ENCODE results near the gene MPO. TPM values are rescaled to one million over a fixed set of nuclear protein-coding genes. Genes with fewer than 3 reads are reported as not detected.

The MPO gene
- total and polyA plus RNA-seq, 2 donors (not counting 3 experiments of a cell fraction or from before 2014, with no cell fraction given): not detected

GRCh38 chr17:58279016-58279711, 1.6 kb downstream of the MPO start:
- intact Hi-C loops (cut with micrococcal nuclease) (no loop called here), dilution Hi-C loops (cut with MboI; ENCODE audit: extremely low pct_ligation_motif_present, low sequenced_read_pairs) (no loop called here)
- TF ChIP-seq JUN (IDR thresholded peaks at IDR 0.05; ENCODE audit: borderline replicate concordance, insufficient read depth, insufficient read length, low read depth) (no peak), POLR2A (IDR thresholded peaks at IDR 0.05; ENCODE audit: low read depth, low read length) (no peak), GATA2 (IDR thresholded peaks at IDR 0.05; ENCODE audit: insufficient read depth, insufficient read length, low read depth, low read length) (no peak), CTCF (IDR thresholded peaks at IDR 0.05; ENCODE audit: extremely low read depth in 1 of 2, insufficient read depth in 1 of 2, low read depth in 1 of 2, low read length in 2 of 2) (no peak), MYC (IDR thresholded peaks at IDR 0.05; ENCODE audit: low read depth, low read length) (no peak), EZH2 (IDR thresholded peaks at IDR 0.05; ENCODE audit: borderline replicate concordance, low read depth, low read length, severe bottlenecking) (no peak), POLR2AphosphoS5 (IDR thresholded peaks at IDR 0.05; ENCODE audit: insufficient read depth, low read depth, low read length) (no peak), FOS (IDR thresholded peaks at IDR 0.05; ENCODE audit: borderline replicate concordance, insufficient read depth, low read length) (no peak), MAX (IDR thresholded peaks at IDR 0.05; ENCODE audit: insufficient read depth, insufficient read length) (no peak)
- no peaks in the 10 kb centered on the region for H3K9me3 ChIP-seq (replicated peaks; ENCODE audit: control insufficient read depth, insufficient read depth, low read length)
- ChIA-PET CTCF (no interaction called here), POLR2A (no interaction called here)
- no peak overlapping the region for H3K4me2 ChIP-seq (ENCODE audit: insufficient read depth, low read length)
- no TSS peak for BruUV-seq (replicated peaks)
- no peaks in the 10 kb centered on the region for H3K36me3 ChIP-seq (ENCODE audit: control insufficient read depth in 2 of 2, extremely low read depth in 1 of 2, insufficient read depth in 2 of 2, low read length in 2 of 2)
- no peak overlapping the region for H2AFZ ChIP-seq (ENCODE audit: low read depth, low read length)
- no peak overlapping the region for H3K4me3 ChIP-seq (replicated peaks in 1 of 3; ENCODE audit: insufficient read depth in 1 of 3, low read depth in 1 of 3, low read length in 3 of 3)
- no peaks in the 10 kb centered on the region for H4K20me1 ChIP-seq (replicated peaks; ENCODE audit: control insufficient read depth, extremely low read depth, insufficient read depth, low read length)
- H3K79me2 ChIP-seq (ENCODE audit: control insufficient read depth, insufficient read depth, low read length): no peaks in the 10 kb centered on the region
- no peaks in the 10 kb centered on the region for H3K4me1 ChIP-seq (ENCODE audit: control insufficient read depth, extremely low read depth, insufficient read depth, low read length)
- H3K9ac ChIP-seq (replicated peaks; ENCODE audit: extremely low read depth, insufficient read depth, low read length): no peak overlapping the region
- peaks cover 2 to 8% of the 10 kb centered on the region in 2 experiments for H3K27me3 ChIP-seq (ENCODE audit: control insufficient read depth in 2 of 2, insufficient read depth in 2 of 2, low read length in 2 of 2)
- no peaks in the 10 kb centered on the region for H3K9me1 ChIP-seq (replicated peaks; ENCODE audit: control insufficient read depth, extremely low read depth, insufficient read depth, low read length)
- FAIRE-seq: no peak
- no peak for DNase-seq (ENCODE audit: low read depth, low spot score)
- no peak overlapping the region for H3K27ac ChIP-seq (ENCODE audit: insufficient read depth, low read depth, low read length)

Measured in endothelial cell of umbilical vein (primary cell).